Measurements from ENCODE around the gene C12orf57.
A peak's percentile ranks its signal among the peaks of the same experiment; 100 is the strongest.
"Not testable (repeated sequence)": the region's sequence is repeated elsewhere in the genome, so short reads cannot be mapped to it uniquely, and the experiment has no call there.

C12orf57 gene, protein sequence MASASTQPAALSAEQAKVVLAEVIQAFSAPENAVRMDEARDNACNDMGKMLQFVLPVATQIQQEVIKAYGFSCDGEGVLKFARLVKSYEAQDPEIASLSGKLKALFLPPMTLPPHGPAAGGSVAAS

DNA sequence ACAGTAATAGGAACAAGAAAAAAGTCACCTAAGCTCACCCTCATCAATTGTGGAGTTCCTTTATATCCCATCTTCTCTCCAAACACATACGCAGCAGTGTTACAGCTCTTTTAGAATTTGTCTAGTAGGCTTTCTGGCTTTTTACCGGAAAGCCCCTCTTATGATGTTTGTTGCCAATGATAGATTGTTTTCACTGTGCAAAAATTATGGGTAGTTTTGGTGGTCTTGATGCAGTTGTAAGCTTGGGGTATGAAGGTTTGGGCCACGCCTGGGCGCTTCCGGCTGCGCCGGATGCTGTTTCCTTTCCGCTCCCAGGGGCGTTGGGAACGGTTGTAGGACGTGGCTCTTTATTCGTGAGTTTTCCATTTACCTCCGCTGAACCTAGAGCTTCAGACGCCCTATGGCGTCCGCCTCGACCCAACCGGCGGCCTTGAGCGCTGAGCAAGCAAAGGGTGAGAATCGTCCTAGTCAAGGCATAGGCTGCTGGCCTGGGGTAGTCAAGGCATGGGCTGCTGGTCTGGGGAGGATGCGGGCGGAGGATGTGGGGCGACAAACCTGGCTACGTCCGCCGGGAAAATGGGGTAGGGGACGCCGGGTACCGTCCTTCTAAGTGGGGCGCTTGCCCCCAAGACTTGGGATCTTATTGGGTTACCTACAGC, at the start of gene C12orf57, which contains the start of gene RNU7-1:
Gene C12orf57 (plus strand): TSS at position 301 of the 659 bp plus-strand sequence. CDS start 100 bp downstream, at position 401.
Gene RNU7-1 (plus strand): TSS at position 95 of the 659 bp plus-strand sequence.
- peak; percentile 99 for DNase-seq

DNA sequence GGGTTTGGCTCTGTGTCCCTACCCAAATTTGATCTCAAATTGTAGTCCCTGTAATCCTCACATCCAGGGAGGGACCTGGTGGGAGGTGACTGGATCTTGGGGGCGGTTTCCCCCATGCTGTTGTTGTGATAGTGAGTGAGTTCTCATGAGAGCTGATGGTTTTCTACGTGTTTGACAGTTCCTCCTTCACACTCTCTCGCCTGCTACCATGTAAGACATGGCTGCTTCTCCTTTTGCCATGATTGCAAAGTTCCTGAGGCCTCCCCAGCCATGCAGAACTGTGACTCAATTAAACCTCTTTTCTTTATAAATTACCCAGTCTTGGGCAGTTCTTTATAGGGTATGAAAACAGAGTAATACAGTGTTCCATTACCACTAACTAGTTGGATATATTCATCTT, 49.5 kb upstream of the C12orf57 start:
- no peak for DNase-seq

- DNase-seq: no peak
These were observed 46.9 kb upstream of the C12orf57 start for GRCh38 chr12:6896846-6897435.

- DNase-seq: no peak
These were observed 44.4 kb upstream of the C12orf57 start for GRCh38 chr12:6899427-6899826.

- no peak for DNase-seq
These were observed 43.8 kb upstream of the C12orf57 start for GRCh38 chr12:6899837-6900519.

GRCh38 chr12:6902448-6902847, 41.4 kb upstream of the C12orf57 start:
- no peak for DNase-seq

DNA sequence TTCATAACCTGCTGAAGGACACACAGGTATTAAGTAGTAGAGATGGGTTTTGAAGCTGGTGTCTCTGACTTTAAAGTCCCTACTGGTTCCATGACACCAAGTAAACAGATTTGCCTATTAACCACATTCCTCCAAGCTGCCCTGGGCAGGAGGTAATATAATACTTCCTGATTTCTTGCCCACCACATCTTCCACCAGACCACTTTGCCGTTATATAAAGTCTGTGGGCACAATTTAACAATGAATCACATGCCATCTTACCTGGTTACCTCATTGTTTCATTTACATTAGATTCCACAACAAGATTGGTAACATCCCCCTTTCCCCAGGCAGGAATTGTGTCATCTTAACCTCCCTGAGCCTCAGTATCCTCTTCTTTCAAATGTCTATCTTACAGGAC, 40.1 kb upstream of the C12orf57 start:
- no peak for DNase-seq

DNA sequence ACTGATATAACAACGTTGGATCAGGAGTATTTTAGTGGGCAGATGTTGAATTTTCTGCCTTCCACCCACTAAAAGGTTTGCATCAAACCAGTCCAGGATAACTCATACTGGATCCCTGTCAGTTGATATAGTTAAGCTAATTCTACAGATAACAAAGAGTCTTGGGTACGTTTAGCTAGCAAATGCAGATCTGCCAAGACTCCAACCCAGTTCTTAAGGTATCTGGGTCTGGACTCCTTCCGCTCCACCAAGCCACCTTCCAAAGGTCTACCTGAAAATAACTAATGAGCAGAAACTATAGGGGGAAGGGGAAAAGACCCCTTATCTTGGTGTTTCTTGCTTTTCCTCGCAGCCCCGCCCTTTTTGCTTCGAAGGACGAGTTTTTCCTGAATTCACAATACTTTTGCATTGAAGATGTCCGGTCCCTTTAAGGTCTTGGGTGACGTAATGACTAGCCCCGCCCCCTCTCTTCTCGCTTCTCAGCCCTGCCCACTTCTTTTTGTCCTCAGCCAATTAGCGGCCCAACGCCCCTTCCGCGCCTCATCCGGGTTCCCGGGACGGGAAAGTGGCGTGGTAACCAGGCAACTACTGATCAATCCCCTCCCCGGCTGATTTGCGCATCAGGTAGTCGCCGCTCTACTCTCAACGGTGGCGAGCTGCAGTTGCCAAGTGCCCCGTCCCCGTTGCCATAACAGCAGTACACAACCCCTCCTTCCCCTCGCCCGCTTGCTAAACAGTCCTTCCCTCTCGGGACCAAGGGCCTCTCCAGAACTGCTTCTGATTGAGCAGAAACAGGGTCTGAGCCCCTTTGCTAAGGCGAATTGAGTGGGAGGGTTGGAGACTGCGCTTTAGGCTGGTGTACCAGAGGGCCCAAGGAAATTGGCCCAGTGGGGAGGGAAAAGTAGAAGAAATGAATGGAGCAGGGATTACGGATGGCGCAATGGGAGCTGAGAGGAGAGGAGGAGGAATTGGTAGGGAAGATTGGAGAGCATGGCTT, 39.2 kb upstream of the C12orf57 start, which contains the start of gene LRRC23:
Gene LRRC23 (plus strand): TSS at position 543 of the 997 bp plus-strand sequence. CDS start 812 bp downstream, outside the sequence.
- DNase-seq: peak; percentile 96

- no peak for DNase-seq
These were observed 38.3 kb upstream of the C12orf57 start for GRCh38 chr12:6905414-6906040.

DNA sequence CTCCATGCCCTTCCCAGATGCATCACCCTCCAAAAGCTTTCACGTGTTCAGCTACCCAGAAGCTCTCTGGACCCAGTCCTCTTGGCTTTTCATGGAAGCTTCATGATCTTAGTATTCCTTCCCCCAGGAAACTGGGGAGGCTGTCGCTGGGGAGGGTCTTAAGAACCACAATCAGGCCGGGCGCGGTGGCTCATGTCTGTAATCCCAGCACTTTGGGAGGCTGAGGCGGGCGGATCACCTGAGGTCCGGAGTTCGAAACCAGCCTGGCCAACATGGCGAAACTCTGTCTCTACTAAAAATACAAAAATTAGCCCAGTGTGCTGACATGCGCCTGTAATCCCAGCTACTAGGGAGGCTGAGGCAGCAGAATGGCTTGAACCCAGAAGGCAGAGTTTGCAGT, 35.7 kb upstream of the C12orf57 start:
- not testable (repeated sequence) for DNase-seq

DNA sequence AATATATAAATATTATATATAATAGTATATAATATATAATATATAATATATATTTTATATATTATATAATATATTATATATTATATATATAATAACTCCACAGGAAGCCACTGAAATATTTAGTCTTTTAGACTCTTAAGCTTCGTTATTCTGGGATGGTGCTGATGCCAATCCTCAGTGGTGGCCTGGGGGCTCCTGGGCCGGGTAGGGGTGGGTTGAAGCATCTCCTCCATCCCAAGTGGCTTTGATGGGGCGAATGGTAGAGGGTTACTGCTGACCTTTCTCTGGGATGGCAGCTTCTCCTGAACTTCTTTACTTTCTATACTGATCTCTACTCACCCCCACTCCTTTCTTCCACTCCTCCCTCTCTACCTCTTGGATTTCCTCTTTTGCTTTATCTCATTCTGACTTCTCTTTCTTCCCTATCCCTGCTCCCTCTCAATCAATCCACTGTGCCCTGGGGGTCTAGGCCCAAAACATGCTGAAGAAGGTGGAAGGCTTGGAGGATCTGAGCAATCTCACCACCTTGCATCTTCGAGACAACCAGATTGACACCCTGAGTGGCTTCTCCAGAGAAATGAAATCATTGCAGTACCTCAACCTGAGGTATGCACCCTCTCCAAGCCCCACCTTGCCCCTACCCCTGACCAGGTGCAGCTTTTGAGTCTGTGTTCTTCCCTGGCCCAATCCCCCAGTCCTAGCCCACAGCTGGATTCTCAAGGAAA, 34.2 kb upstream of the C12orf57 start:
- DNase-seq: no peak

DNA sequence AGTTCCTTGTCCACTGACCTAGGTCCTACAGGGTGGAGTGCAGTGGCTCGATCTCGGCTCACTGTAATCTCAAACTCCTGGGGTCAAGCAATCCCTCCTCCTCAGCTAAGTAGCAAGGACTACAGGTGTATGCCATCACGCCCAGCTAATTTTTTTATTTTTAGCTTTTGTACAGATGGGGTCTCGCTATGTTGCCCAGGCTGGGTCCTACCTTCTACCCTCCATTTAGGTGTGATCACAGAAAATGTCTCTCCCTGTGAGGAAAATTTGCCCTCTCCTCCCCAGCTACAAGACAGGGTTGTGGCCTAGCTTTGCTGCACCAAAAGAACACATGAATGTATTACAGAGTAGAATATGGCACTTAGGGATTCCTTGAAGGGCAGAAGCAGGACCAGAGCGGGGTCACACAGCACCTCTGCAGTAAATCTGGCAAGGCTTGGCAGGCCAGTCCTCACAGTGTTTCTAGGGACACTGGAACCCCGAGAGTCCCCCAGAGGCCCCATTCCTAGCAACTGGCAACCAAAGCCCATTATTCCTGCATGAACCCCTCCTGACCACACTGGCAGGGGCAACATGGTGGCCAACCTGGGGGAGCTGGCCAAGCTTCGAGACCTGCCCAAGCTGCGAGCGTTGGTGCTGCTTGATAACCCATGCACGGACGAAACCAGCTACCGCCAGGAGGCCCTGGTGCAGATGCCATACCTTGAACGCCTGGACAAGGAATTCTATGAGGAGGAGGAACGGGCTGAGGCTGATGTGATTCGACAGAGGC, 31.5 kb upstream of the C12orf57 start:
- no peak for DNase-seq

GRCh38 chr12:6914246-6914946, 29.4 kb upstream of the C12orf57 start, which contains the start of gene ENO2:
Gene ENO2 (plus strand): TSS chr12:6914580. CDS start chr12:6915833, 1,253 bp downstream.
- DNase-seq: peak; percentile 80

- DNase-seq: no peak
These were observed 28.7 kb upstream of the C12orf57 start for GRCh38 chr12:6914947-6915788.

DNA sequence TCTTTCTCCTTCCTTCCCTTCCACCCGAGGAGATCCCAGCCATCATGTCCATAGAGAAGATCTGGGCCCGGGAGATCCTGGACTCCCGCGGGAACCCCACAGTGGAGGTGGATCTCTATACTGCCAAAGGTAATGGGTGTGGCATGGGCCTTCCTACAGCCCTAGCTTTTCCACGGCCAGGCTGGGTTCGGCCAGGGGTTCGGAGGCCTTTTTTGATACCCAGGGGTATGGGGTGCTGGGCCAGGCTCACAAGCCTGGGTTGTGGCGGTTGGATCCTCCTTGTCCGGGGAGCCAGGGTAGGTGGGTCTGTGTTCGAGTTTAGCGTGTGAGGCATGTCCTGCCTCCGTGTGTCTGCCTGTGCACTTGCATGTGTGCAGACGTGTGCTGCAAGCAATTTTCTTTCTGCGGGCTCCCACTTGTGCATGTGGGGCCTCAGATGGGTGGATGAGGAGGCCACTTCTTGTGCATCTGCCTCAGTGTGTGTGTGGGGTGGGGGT, 28.0 kb upstream of the C12orf57 start:
- no peak for DNase-seq

GRCh38 chr12:6916426-6917200, 27.2 kb upstream of the C12orf57 start:
- DNase-seq: no peak

- DNase-seq: no peak
These were observed 26.2 kb upstream of the C12orf57 start for GRCh38 chr12:6917491-6918231.

All from NCI-H1694 treated with DMSO at 0.1 percent for 48 hours (cell line).